Activated B cell treated with CpG ODN at 0.5 μM for 24 hours (primary cell): ENCODE data around the gene ABITRAM. TPM values are rescaled to one million over a fixed set of nuclear protein-coding genes. Genes with fewer than 3 reads are reported as not detected.

Source experiments
- ATAC-seq: fragments of 200-7000 bp; cut with Tn5 transposase; one replicate; pipeline ENCODE4 v1.10.0; 2021; ENCODE audit warnings: low read depth, mild to moderate bottlenecking, moderate library complexity
- CTCF ChIA-PET: fragments of 350-600 bp; sonication (Branson Sonifier 250); formaldehyde crosslinking; loops from one replicate; lab custom pipeline; 2021; ENCODE audit warnings: antibody characterized with exemption; lab: Charles Lee
- POLR2A ChIA-PET: fragments of 350-600 bp; sonication (Branson Sonifier 250); formaldehyde crosslinking; loops from one replicate; lab custom pipeline; 2021; ENCODE audit warnings: antibody characterized with exemption; lab: Charles Lee
- DNase-seq: peaks from one replicate; pipeline ENCODE4 v3.0.0; 2022
- H3K27ac Mint-ChIP-seq: one replicate; pipeline ENCODE4 v1.8.0; 2020; ENCODE audit warnings: mixed read lengths
- H3K27me3 Mint-ChIP-seq: one replicate; pipeline ENCODE4 v1.8.0; 2021; ENCODE audit warnings: mixed read lengths
- H3K36me3 Mint-ChIP-seq: one replicate; pipeline ENCODE4 v1.8.0; 2021; ENCODE audit warnings: low read depth, mixed read lengths
- H3K4me1 Mint-ChIP-seq: one replicate; pipeline ENCODE4 v1.8.0; 2021; ENCODE audit warnings: mixed read lengths
- H3K4me3 Mint-ChIP-seq: one replicate; pipeline ENCODE4 v1.8.0; 2020; ENCODE audit warnings: mild to moderate bottlenecking, mixed read lengths
- H3K9me3 Mint-ChIP-seq: one replicate; pipeline ENCODE4 v1.8.0; 2020; ENCODE audit warnings: mixed read lengths
- CTCF ChIP-seq: fragments of 200-600 bp; IDR thresholded peaks from one replicate; pipeline ENCODE4 v1.8.0; 2022; ENCODE audit warnings: antibody characterized with exemption, mild to moderate bottlenecking
- intact Hi-C: fragments of 100-400 bp; cut with micrococcal nuclease; formaldehyde crosslinking; loops from one replicate; pipeline ENCODE4 v1.15.1; 2024
- total RNA-seq: library from RNA; stranded (reverse); gene quantifications from 2 replicates; pipeline ENCODE4 v1.2.3, GENCODE V29; 2022

The ABITRAM gene
- total RNA-seq, 1 donor from 2014 or later = 6.4 TPM

GRCh38 chr9:108904161-108904560 lies 30.0 kb upstream of the ABITRAM start:
- no peaks in the 10 kb centered on the region for H3K27me3 Mint-ChIP-seq
- H3K36me3 Mint-ChIP-seq = peaks cover 82% of the 10 kb centered on the region
- ChIA-PET CTCF (no interaction called here), POLR2A (no interaction called here)
- H3K4me1 Mint-ChIP-seq = no peaks in the 10 kb centered on the region
- TF ChIP-seq CTCF = no peak
- H3K4me3 Mint-ChIP-seq = no peak overlapping the region
- no peak for DNase-seq
- ATAC-seq = no peak
- H3K27ac Mint-ChIP-seq = no peak overlapping the region
- intact Hi-C loops = loop anchor here (5.0 kb wide), 1 partner anchor 563 kb away; no protein-coding TSS in a partner anchor
- no peaks in the 10 kb centered on the region for H3K9me3 Mint-ChIP-seq

DNA sequence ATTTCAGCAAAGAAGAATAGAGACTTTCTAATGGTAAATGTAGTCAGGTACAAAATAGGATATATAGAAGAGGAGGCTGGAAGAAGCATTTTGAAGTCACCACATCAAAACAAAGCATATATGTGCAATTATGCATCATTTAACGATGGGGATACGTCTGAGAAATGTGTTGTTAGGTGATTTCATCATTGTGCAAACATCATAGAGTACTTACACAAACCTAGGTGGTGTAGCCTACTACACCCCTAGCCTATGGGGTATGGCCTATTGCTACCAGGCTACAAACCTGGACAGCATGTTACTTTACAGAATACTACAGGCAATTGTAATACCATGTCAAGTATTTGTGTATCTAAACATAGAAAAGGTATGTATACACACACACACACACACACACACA lies 28.7 kb upstream of the ABITRAM start:
- intact Hi-C loops = no loop called here
- H3K4me3 Mint-ChIP-seq = no peak overlapping the region

DNA sequence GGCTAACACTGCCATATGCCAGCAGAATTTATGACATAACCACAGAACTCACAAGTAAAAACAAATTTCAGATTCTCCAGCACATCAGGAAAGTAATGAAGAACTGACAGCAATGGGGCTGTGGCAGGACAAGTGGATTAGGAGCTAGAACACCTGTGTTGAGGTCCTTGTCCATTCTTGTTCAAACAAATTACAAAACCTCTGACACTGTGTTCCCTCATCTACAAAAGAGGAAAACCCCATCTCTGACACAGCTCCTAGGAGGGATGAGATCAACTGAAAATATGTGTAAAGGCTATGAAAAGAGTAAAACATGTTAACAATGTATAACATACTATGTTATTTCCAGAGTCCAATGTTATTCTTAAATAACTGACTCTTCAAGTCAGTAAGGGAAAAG lies 23.8 kb upstream of the ABITRAM start:
- no peaks in the 10 kb centered on the region for H3K4me1 Mint-ChIP-seq
- no peak overlapping the region for H3K4me3 Mint-ChIP-seq
- H3K9me3 Mint-ChIP-seq = no peaks in the 10 kb centered on the region
- no peaks in the 10 kb centered on the region for H3K27me3 Mint-ChIP-seq
- CTCF ChIA-PET = no interaction called here
- ATAC-seq = no peak
- TF ChIP-seq CTCF = no peak
- no peak for DNase-seq
- intact Hi-C loops = no loop called here
- H3K36me3 Mint-ChIP-seq = peaks cover 75% of the 10 kb centered on the region
- no peak overlapping the region for H3K27ac Mint-ChIP-seq
- POLR2A ChIA-PET = no interaction called here

More for the DNA sequence above, 28.7 kb upstream of the ABITRAM start:
- Mint-ChIP-seq H3K4me1 (no peaks in the 10 kb centered on the region), H3K36me3 (peaks cover 78% of the 10 kb centered on the region), H3K9me3 (no peaks in the 10 kb centered on the region), H3K27me3 (no peaks in the 10 kb centered on the region), H3K27ac (no peak overlapping the region)
- POLR2A ChIA-PET = no interaction called here
- CTCF ChIA-PET = no interaction called here
- ATAC-seq (no peak), DNase-seq (no peak)
- no peak for TF ChIP-seq CTCF

DNA sequence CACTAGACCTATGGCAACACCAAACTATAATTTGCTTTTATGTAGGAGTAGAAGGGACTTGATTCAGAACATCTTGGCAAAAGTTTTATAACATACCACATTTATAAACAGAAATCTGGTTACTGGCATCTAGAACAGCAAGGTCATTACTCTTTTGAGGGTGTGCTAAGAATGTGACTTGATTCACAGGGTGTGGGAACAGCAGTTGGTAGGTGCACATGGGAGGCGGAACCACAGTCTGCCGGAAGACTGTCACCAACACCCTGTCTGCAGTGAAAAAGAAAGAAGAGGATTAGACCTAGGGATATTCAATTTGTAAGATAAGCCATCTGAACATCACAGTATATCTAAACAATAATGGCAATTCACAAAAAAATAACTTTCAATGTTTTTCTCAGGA lies 23.3 kb upstream of the ABITRAM start:
- ChIA-PET POLR2A (no interaction called here), CTCF (no interaction called here)
- H3K27me3 Mint-ChIP-seq = no peaks in the 10 kb centered on the region
- H3K4me3 Mint-ChIP-seq = no peak overlapping the region
- no peak overlapping the region for H3K27ac Mint-ChIP-seq
- intact Hi-C loops = no loop called here
- H3K9me3 Mint-ChIP-seq = no peaks in the 10 kb centered on the region
- no peaks in the 10 kb centered on the region for H3K4me1 Mint-ChIP-seq
- ATAC-seq (no peak), DNase-seq (no peak)
- H3K36me3 Mint-ChIP-seq = peaks cover 78% of the 10 kb centered on the region
- no peak for TF ChIP-seq CTCF

DNA sequence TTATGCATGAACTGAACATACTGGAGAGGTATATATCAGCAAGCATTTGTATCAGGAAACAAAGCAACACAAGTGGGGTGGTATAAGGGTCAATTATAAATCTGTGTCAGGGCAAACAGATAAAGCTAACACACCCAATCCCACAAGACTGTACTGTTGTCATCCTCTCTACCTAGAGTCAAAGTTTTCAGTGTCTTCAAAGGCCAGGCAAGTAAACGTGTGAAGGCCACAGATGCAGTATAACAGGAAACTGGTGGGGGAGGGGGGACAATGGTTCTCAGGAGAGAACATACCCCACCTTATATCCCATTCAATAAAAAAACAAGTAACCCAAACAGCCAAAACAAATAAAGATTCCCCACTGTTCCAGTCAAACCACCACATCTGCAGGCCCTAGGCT lies 22.4 kb upstream of the ABITRAM start:
- Mint-ChIP-seq H3K36me3 (peaks cover 74% of the 10 kb centered on the region), H3K9me3 (no peaks in the 10 kb centered on the region), H3K27me3 (no peaks in the 10 kb centered on the region), H3K27ac (no peak overlapping the region), H3K4me3 (no peak overlapping the region), H3K4me1 (no peaks in the 10 kb centered on the region)
- ChIA-PET POLR2A (no interaction called here), CTCF (no interaction called here)
- TF ChIP-seq CTCF = no peak
- DNase-seq (no peak), ATAC-seq (no peak)
- intact Hi-C loops = no loop called here
